NAMALWA (cell line): ENCODE measurements around the gene HERC2.
"Not testable (repeated sequence)": the region's sequence is repeated elsewhere in the genome, so short reads cannot be mapped to it uniquely, and the experiment has no call there.

Experiments used
- DNase-seq: peaks from one replicate; pipeline ENCODE4 v3.0.0-alpha.2; 2015; ENCODE audit warnings: low spot score

Gene HERC2

GRCh38 chr15:28179270-28179669, 142.7 kb downstream of the HERC2 start:
- no peak for DNase-seq

- no peak for DNase-seq
Measured at GRCh38 chr15:28178727-28179126, 143.3 kb downstream of the HERC2 start.

- no peak for DNase-seq
Measured at GRCh38 chr15:28178290-28178689, 143.7 kb downstream of the HERC2 start.

GRCh38 chr15:28169366-28169765, 152.6 kb downstream of the HERC2 start:
- DNase-seq: no peak

- DNase-seq: not testable (repeated sequence)
Measured at GRCh38 chr15:28168405-28169121, 153.4 kb downstream of the HERC2 start.

- no peak for DNase-seq
Measured at GRCh38 chr15:28167042-28167441, 154.9 kb downstream of the HERC2 start.

- no peak for DNase-seq
Measured at GRCh38 chr15:28165791-28166190, 156.2 kb downstream of the HERC2 start.

GRCh38 chr15:28164876-28165275, 157.1 kb downstream of the HERC2 start:
- DNase-seq: no peak

- DNase-seq: no peak
Measured at GRCh38 chr15:28154283-28154682, 167.7 kb downstream of the HERC2 start.

GRCh38 chr15:28153492-28154119, 168.4 kb downstream of the HERC2 start:
- DNase-seq: no peak

- not testable (repeated sequence) for DNase-seq
Measured at GRCh38 chr15:28152538-28152923, 169.4 kb downstream of the HERC2 start.

- not testable (repeated sequence) for DNase-seq
Measured at GRCh38 chr15:28151864-28152537, 170.0 kb downstream of the HERC2 start.

- DNase-seq: no peak
Measured at GRCh38 chr15:28147801-28148200, 174.2 kb downstream of the HERC2 start.

GRCh38 chr15:28145419-28145818, 176.6 kb downstream of the HERC2 start:
- DNase-seq: not testable (repeated sequence)

- no peak for DNase-seq
Measured at GRCh38 chr15:28140062-28140461, 181.9 kb downstream of the HERC2 start.

- not testable (repeated sequence) for DNase-seq
Measured at GRCh38 chr15:28137408-28138039, 184.5 kb downstream of the HERC2 start.

- DNase-seq: peak; percentile 82
Measured at GRCh38 chr15:28136236-28136904, 185.6 kb downstream of the HERC2 start.

GRCh38 chr15:28133281-28133680, 188.7 kb downstream of the HERC2 start:
- no peak for DNase-seq

- no peak for DNase-seq
Measured at GRCh38 chr15:28132524-28133275, 189.3 kb downstream of the HERC2 start.

GRCh38 chr15:28131946-28132345, 190.0 kb downstream of the HERC2 start:
- no peak for DNase-seq

- no peak for DNase-seq
Measured at GRCh38 chr15:28131400-28131799, 190.6 kb downstream of the HERC2 start.
